ACC112 (cell line): ENCODE data around the gene CD8B2.
"Not testable (repeated sequence)": the region's sequence is repeated elsewhere in the genome, so short reads cannot be mapped to it uniquely, and the experiment has no call there.

Experiments
- H2AFZ ChIP-seq: fragments of 200-600 bp; sonication (generic); one replicate; pipeline ENCODE4 v1.6.0; 2017; ENCODE audit warnings: antibody characterized with exemption, low read length; ENCODE audit not compliant: unreplicated experiment
- H3K27ac ChIP-seq: fragments of 200-600 bp; sonication (generic); 2 replicates; pipeline ENCODE4 v1.5.1; 2014; ENCODE audit warnings: low read depth, mild to moderate bottlenecking, antibody characterized with exemption, low read length, moderate library complexity
- H3K27me3 ChIP-seq: fragments of 200-600 bp; sonication (generic); 2 replicates; pipeline ENCODE4 v1.6.1; 2014; ENCODE audit warnings: mild to moderate bottlenecking, antibody characterized with exemption, low read length, moderate library complexity, mixed read lengths; ENCODE audit not compliant: insufficient read depth
- H3K36me3 ChIP-seq: fragments of 200-600 bp; sonication (generic); 2 replicates; pipeline ENCODE4 v1.6.1; 2016; ENCODE audit warnings: mild to moderate bottlenecking, antibody characterized with exemption, low read length, moderate library complexity, mixed read lengths; ENCODE audit not compliant: insufficient read depth
- H3K4me1 ChIP-seq: fragments of 200-600 bp; sonication (generic); one replicate; pipeline ENCODE4 v1.6.1; 2016; ENCODE audit warnings: low read length, mixed read lengths; ENCODE audit not compliant: insufficient read depth, unreplicated experiment, control insufficient read depth
- H3K4me3 ChIP-seq: fragments of 200-600 bp; sonication (generic); 2 replicates; pipeline ENCODE4 v1.5.1; 2014; ENCODE audit warnings: mild to moderate bottlenecking, low read depth, low read length
- H3K79me2 ChIP-seq: fragments of 200-600 bp; sonication (generic); one replicate; pipeline ENCODE4 v1.6.0; 2016; ENCODE audit warnings: low read length; ENCODE audit not compliant: control insufficient read depth, unreplicated experiment, insufficient read depth

CD8B2 gene

GRCh38 chr2:106565599-106565998 lies 78.4 kb downstream of the CD8B2 start:
- H3K79me2 ChIP-seq, result no peaks in the 10 kb centered on the region
- H3K36me3 ChIP-seq, result no peaks in the 10 kb centered on the region
- no peaks in the 10 kb centered on the region; the same call in 1 of the 2 replicates for H3K27me3 ChIP-seq
- H2AFZ ChIP-seq, result no peak overlapping the region
- H3K4me3 ChIP-seq, result no peak overlapping the region
- H3K4me1 ChIP-seq, result no peaks in the 10 kb centered on the region
- H3K27ac ChIP-seq, result no peak overlapping the region

DNA sequence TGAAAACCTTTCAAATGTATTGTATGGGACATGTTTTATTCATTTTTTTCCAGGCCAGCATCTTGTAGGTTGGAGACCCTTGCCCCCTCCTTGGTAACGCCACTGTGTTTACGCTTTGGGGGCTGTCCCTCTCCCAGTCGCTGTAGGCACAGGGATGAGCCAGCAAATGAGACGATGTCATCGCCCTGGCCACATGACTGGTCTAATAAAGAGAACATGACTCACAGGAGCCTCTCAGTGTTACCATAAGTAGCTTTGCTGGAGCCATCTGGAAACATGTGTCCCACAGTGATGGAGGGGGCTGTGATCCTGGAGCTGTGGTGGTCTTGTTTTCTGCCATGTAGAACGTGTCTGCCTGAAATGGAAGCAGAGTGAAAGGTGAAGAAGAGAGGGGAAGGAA lies 78.9 kb downstream of the CD8B2 start:
- Histone ChIP-seq H3K27ac (no peak overlapping the region), H3K79me2 (no peaks in the 10 kb centered on the region), H3K27me3 (no peaks in the 10 kb centered on the region; the same call in 1 of the 2 replicates), H3K4me1 (no peaks in the 10 kb centered on the region), H3K36me3 (no peaks in the 10 kb centered on the region), H3K4me3 (no peak overlapping the region), H2AFZ (no peak overlapping the region)

GRCh38 chr2:106566484-106566883 lies 79.3 kb downstream of the CD8B2 start:
- not testable (repeated sequence) for H3K27me3 ChIP-seq, H3K4me3 ChIP-seq, H3K36me3 ChIP-seq, H3K27ac ChIP-seq, H3K4me1 ChIP-seq, H3K79me2 ChIP-seq, H2AFZ ChIP-seq

DNA sequence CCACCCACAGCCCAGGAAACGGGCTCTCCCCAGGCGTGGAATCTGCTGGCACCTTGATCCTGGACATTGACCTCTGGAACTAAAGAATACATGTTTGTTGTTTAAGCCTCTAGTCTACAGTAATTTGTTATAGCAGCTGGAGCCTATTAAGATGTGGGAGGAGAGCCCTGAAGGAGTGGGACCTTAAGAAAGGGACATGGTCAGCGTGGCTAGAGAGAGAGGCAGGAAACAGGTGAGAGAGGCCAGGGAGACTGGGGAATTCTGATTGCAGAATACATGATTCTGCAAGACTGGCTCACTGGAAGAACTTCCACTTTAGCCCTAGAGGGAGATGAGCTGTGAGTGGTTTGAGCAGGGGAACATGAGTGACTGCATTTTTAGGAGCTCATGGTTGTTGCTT lies 83.2 kb downstream of the CD8B2 start:
- no peaks in the 10 kb centered on the region for H3K4me1 ChIP-seq
- no peaks in the 10 kb centered on the region for H3K27me3 ChIP-seq
- H3K4me3 ChIP-seq, result no peak overlapping the region
- no peak overlapping the region for H2AFZ ChIP-seq
- no peak overlapping the region for H3K27ac ChIP-seq
- no peaks in the 10 kb centered on the region for H3K36me3 ChIP-seq
- H3K79me2 ChIP-seq, result no peaks in the 10 kb centered on the region
